H9 (cell line): ENCODE results near the gene CYBC1. TPM values are rescaled to one million over a fixed set of nuclear protein-coding genes. Genes with fewer than 3 reads are reported as not detected.

Source experiments
- DNase-seq: peaks from one replicate; pipeline ENCODE4 v3.0.0-alpha.2; 2017
- H2AFZ ChIP-seq: one replicate; pipeline ENCODE4 v1.6.1; 2013; ENCODE audit warnings: mild to moderate bottlenecking, low read length, control low read depth, moderate library complexity
- H2AK5ac ChIP-seq: 2 replicates; pipeline ENCODE4 v1.6.1; 2013; ENCODE audit warnings: low read length, control low read depth, mixed read lengths; ENCODE audit not compliant: insufficient read length
- H2BK120ac ChIP-seq: one replicate; pipeline ENCODE4 v1.6.1; 2013; ENCODE audit warnings: low read depth, mild to moderate bottlenecking, low read length, control low read depth, inconsistent platforms; ENCODE audit not compliant: poor library complexity, severe bottlenecking
- H2BK12ac ChIP-seq: 2 replicates; pipeline ENCODE4 v1.6.1; 2013; ENCODE audit warnings: low read length, control low read depth, mixed read lengths, low read depth; ENCODE audit not compliant: insufficient read length
- H2BK15ac ChIP-seq: 2 replicates; pipeline ENCODE4 v1.6.1; 2013; ENCODE audit warnings: low read depth, low read length, control low read depth
- H2BK20ac ChIP-seq: one replicate; pipeline ENCODE4 v1.6.1; 2013; ENCODE audit warnings: low read depth, mild to moderate bottlenecking, low read length, control low read depth, inconsistent platforms; ENCODE audit not compliant: poor library complexity, severe bottlenecking
- H2BK5ac ChIP-seq: 2 replicates; pipeline ENCODE4 v1.6.1; 2013; ENCODE audit warnings: low read length, control low read depth, mixed read lengths; ENCODE audit not compliant: insufficient read length
- H3K14ac ChIP-seq: 2 replicates; pipeline ENCODE4 v1.6.1; 2013; ENCODE audit warnings: low read length, control low read depth; ENCODE audit not compliant: insufficient read depth
- H3K18ac ChIP-seq: 2 replicates; pipeline ENCODE4 v1.6.1; 2013; ENCODE audit warnings: low read depth, mild to moderate bottlenecking, mixed read lengths, low read length, control low read depth; ENCODE audit not compliant: insufficient read length
- H3K23ac ChIP-seq: 2 replicates; pipeline ENCODE4 v1.6.1; 2013; ENCODE audit warnings: low read length, control low read depth, mixed read lengths, low read depth; ENCODE audit not compliant: insufficient read length
- H3K23me2 ChIP-seq: 2 replicates; pipeline ENCODE4 v1.6.1; 2013; ENCODE audit warnings: low read depth, mild to moderate bottlenecking, mixed read lengths, low read length, control low read depth; ENCODE audit not compliant: insufficient read length, poor library complexity, severe bottlenecking
- H3K27ac ChIP-seq: 2 replicates; pipeline ENCODE4 v1.5.1; 2013; ENCODE audit warnings: low read length, control low read depth, mixed read lengths, low read depth; ENCODE audit not compliant: insufficient read length
- H3K27me3 ChIP-seq: 2 replicates; pipeline ENCODE4 v1.6.1; 2013; ENCODE audit warnings: low read length, control low read depth, inconsistent platforms; ENCODE audit not compliant: insufficient read depth
- H3K4ac ChIP-seq: 2 replicates; pipeline ENCODE4 v1.6.1; 2013; ENCODE audit warnings: low read depth, mild to moderate bottlenecking, control low read depth, inconsistent platforms, low read length, moderate library complexity
- H3K4me1 ChIP-seq: 2 replicates; pipeline ENCODE4 v1.6.1; 2013; ENCODE audit warnings: low read length, control low read depth, inconsistent platforms; ENCODE audit not compliant: insufficient read depth
- H3K4me2 ChIP-seq: 2 replicates; pipeline ENCODE4 v1.6.1; 2013; ENCODE audit warnings: low read length, control low read depth, mixed read lengths; ENCODE audit not compliant: insufficient read length, insufficient read depth
- H3K56ac ChIP-seq: 2 replicates; pipeline ENCODE4 v1.6.1; 2013; ENCODE audit warnings: low read depth, mild to moderate bottlenecking, mixed read lengths, low read length, control low read depth; ENCODE audit not compliant: insufficient read length
- H3K79me1 ChIP-seq: 2 replicates; pipeline ENCODE4 v1.6.1; 2013; ENCODE audit warnings: low read depth, mild to moderate bottlenecking, moderate library complexity, low read length, control low read depth, inconsistent platforms; ENCODE audit not compliant: insufficient read depth, poor library complexity, severe bottlenecking
- H3K79me2 ChIP-seq: 2 replicates; pipeline ENCODE4 v1.6.1; 2013; ENCODE audit warnings: low read length, control low read depth, inconsistent platforms; ENCODE audit not compliant: insufficient read depth
- H3K9ac ChIP-seq: 2 replicates; pipeline ENCODE4 v1.6.1; 2013; ENCODE audit warnings: low read length, control low read depth, mixed read lengths; ENCODE audit not compliant: insufficient read length; ENCODE audit errors: extremely low read depth
- H3K9me3 ChIP-seq: one replicate; pipeline ENCODE4 v1.6.1; 2013; ENCODE audit warnings: low read depth, low read length, inconsistent platforms; ENCODE audit not compliant: control insufficient read depth
- H3T11ph ChIP-seq: one replicate; pipeline ENCODE4 v1.6.1; 2013; ENCODE audit warnings: mild to moderate bottlenecking, low read length, control low read depth, inconsistent platforms
- H4K20me1 ChIP-seq: one replicate; pipeline ENCODE4 v1.6.1; 2013; ENCODE audit not compliant: control insufficient read depth, insufficient read length, insufficient read depth
- H4K5ac ChIP-seq: 2 replicates; pipeline ENCODE4 v1.6.1; 2013; ENCODE audit warnings: low read depth, mild to moderate bottlenecking, mixed read lengths, low read length, control low read depth; ENCODE audit not compliant: insufficient read length
- H4K8ac ChIP-seq: replicated peaks from 2 replicates; pipeline ENCODE4 v1.6.1; 2013; ENCODE audit warnings: low read length, control low read depth, mixed read lengths, low read depth; ENCODE audit not compliant: insufficient read length
- H4K91ac ChIP-seq: 2 replicates; pipeline ENCODE4 v1.6.1; 2013; ENCODE audit warnings: low read depth, mild to moderate bottlenecking, moderate library complexity, mixed read lengths, low read length, control low read depth; ENCODE audit not compliant: insufficient read length
- H3K27ac Mint-ChIP-seq, 3 experiments: 2 replicates in 2 of 3; 3 replicates in 1 of 3; pipeline ENCODE4 v1.8.0; 2020 to 2021; ENCODE audit warnings: mixed read lengths in 3 of 3, mild to moderate bottlenecking in 1 of 3, moderate library complexity in 1 of 3
- H3K27me3 Mint-ChIP-seq: 2 replicates; pipeline ENCODE4 v1.8.0; 2021; ENCODE audit warnings: low read depth, mild to moderate bottlenecking, moderate library complexity, mixed read lengths
- H3K36me3 Mint-ChIP-seq, 3 experiments: 2 replicates in 2 of 3; 3 replicates in 1 of 3; pipeline ENCODE4 v1.8.0; 2020 to 2021; ENCODE audit warnings: low read depth in 3 of 3, mixed read lengths in 3 of 3; ENCODE audit not compliant: insufficient read depth in 1 of 3
- H3K4me1 Mint-ChIP-seq, 2 experiments: 2 replicates each; pipeline ENCODE4 v1.8.0; 2020; ENCODE audit warnings: mixed read lengths in 2 of 2
- H3K4me3 Mint-ChIP-seq, 2 experiments: 2 replicates in 1 of 2; 3 replicates in 1 of 2; pipeline ENCODE4 v1.8.0; 2020 to 2021; ENCODE audit warnings: mild to moderate bottlenecking in 2 of 2, mixed read lengths in 2 of 2, moderate library complexity in 1 of 2
- H3K9me3 Mint-ChIP-seq, 2 experiments: 2 replicates in 1 of 2; 3 replicates in 1 of 2; pipeline ENCODE4 v1.8.0; 2020; ENCODE audit warnings: mild to moderate bottlenecking in 2 of 2, mixed read lengths in 2 of 2, moderate library complexity in 1 of 2
- WGBS: extraction: QIAGEN DNeasy Blood & Tissue Kit; methylation state at CpG from one replicate; pipeline ENCODE4 v1.1.7; 2013; ENCODE audit warnings: missing lambda C conversion rate, low lambda C conversion rate, mixed read lengths; ENCODE audit not compliant: insufficient read length; ENCODE audit errors: extremely low coverage; 5-methylcytosine and 5-hydroxymethylcytosine counted together
- total RNA-seq: library from RNA; stranded (reverse); gene quantifications from 2 replicates; pipeline ENCODE4 v1.2.1, GENCODE V29; 2021
- TF ChIP-seq, protein P1 (sequence below): fragments of 200-600 bp; sonication (generic); conservative IDR thresholded peaks from 3 replicates; pipeline ENCODE4 v1.8.0; 2021; ENCODE audit warnings: antibody characterized with exemption, mild to moderate bottlenecking

Gene CYBC1
- total RNA-seq, 1 experiment from 2014 or later: 81.7 TPM

DNA sequence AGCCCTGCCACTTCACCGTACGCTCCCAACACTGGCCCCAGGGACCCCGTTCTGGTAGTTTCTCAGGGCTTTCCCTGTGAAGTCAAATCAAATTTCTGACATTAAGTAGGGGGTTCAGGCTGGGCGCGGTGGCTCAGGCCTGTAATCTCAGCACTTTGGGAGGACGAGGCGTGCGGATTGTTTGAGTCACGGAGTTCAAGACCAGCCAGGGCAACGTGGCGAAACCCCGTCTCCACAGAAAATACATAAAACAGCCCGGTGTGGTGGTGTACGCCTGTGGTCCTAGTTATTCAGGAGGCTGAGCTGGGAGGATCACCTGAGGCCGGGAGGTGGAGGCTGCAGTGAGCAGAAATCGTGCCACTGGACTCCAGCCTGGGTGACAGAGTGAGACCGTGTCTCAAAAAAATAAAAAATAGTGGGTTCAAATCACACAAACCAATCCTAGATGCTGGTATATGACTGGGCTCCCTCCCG lies 632 bp downstream of the CYBC1 start:
- H3K27ac ChIP-seq: no peak overlapping the region
- H3K56ac ChIP-seq: no peak overlapping the region
- H3K23me2 ChIP-seq: no peaks in the 10 kb centered on the region
- Mint-ChIP-seq H3K4me1 (peaks cover 5 to 17% of the 10 kb centered on the region in 2 experiments), H3K9me3 (peaks cover 18 to 34% of the 10 kb centered on the region in 2 experiments), H3K36me3 (peaks cover 7 to 27% (median 25%) of the 10 kb centered on the region in 3 experiments; a peak in 6 of 7 replicates), H3K4me3 (peak overlapping the region; percentile 81 to 88), H3K27ac (0 out of 7 replicates have a peak overlapping the region, but pooled peaks of 1 of the 3 experiments have one; percentile 5), H3K27me3 (peaks cover 16% of the 10 kb centered on the region)
- H3K14ac ChIP-seq: peak overlapping the region; percentile 5
- H3K27me3 ChIP-seq: no peaks in the 10 kb centered on the region
- no peak overlapping the region for H4K91ac ChIP-seq
- H3K23ac ChIP-seq: no peak overlapping the region
- H2AK5ac ChIP-seq: no peak overlapping the region
- no peaks in the 10 kb centered on the region for H4K20me1 ChIP-seq
- H4K8ac ChIP-seq: no peak overlapping the region
- peak overlapping the region; percentile 82 for H3K18ac ChIP-seq
- TF ChIP-seq, protein P1, sequence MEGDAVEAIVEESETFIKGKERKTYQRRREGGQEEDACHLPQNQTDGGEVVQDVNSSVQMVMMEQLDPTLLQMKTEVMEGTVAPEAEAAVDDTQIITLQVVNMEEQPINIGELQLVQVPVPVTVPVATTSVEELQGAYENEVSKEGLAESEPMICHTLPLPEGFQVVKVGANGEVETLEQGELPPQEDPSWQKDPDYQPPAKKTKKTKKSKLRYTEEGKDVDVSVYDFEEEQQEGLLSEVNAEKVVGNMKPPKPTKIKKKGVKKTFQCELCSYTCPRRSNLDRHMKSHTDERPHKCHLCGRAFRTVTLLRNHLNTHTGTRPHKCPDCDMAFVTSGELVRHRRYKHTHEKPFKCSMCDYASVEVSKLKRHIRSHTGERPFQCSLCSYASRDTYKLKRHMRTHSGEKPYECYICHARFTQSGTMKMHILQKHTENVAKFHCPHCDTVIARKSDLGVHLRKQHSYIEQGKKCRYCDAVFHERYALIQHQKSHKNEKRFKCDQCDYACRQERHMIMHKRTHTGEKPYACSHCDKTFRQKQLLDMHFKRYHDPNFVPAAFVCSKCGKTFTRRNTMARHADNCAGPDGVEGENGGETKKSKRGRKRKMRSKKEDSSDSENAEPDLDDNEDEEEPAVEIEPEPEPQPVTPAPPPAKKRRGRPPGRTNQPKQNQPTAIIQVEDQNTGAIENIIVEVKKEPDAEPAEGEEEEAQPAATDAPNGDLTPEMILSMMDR: no peak
- H3K9me3 ChIP-seq: no peaks in the 10 kb centered on the region
- no peaks in the 10 kb centered on the region for H3K79me2 ChIP-seq
- no CpG with 5 or more reads among the region's 18 CpGs for WGBS
- H2BK15ac ChIP-seq: no peak overlapping the region
- no peak for DNase-seq
- H3K4ac ChIP-seq: no peak overlapping the region
- no peak overlapping the region for H2BK20ac ChIP-seq
- peak overlapping the region; percentile 62 for H3K4me2 ChIP-seq
- no peak overlapping the region for H3T11ph ChIP-seq
- H2BK12ac ChIP-seq: no peak overlapping the region
- H3K4me1 ChIP-seq: no peaks in the 10 kb centered on the region; the same call in 1 of the 2 replicates
- no peak overlapping the region for H2BK120ac ChIP-seq
- H3K79me1 ChIP-seq: no peaks in the 10 kb centered on the region
- H2AFZ ChIP-seq: no peak overlapping the region
- no peak overlapping the region for H4K5ac ChIP-seq
- no peak overlapping the region for H2BK5ac ChIP-seq
- peak overlapping the region; percentile 61 for H3K9ac ChIP-seq
